OCI-LY7 (cell line): Measurements from ENCODE around the gene CECR2.

Experiments
- EZH2phosphoT487 ChIP-seq: fragments of 200-600 bp; sonication (generic); IDR thresholded peaks from 2 replicates; pipeline ENCODE4 v1.6.1; 2018; ENCODE audit warnings: low read depth, borderline replicate concordance, mild to moderate bottlenecking, mixed run types, antibody characterized with exemption, low read length, moderate library complexity, mixed read lengths
- TF ChIP-seq, protein P1 (sequence below): fragments of 200-600 bp; sonication (generic); conservative IDR thresholded peaks from 2 replicates; pipeline ENCODE4 v1.5.1; 2014; ENCODE audit warnings: mild to moderate bottlenecking, antibody characterized with exemption, low read length, moderate library complexity, mixed read lengths

DNA sequence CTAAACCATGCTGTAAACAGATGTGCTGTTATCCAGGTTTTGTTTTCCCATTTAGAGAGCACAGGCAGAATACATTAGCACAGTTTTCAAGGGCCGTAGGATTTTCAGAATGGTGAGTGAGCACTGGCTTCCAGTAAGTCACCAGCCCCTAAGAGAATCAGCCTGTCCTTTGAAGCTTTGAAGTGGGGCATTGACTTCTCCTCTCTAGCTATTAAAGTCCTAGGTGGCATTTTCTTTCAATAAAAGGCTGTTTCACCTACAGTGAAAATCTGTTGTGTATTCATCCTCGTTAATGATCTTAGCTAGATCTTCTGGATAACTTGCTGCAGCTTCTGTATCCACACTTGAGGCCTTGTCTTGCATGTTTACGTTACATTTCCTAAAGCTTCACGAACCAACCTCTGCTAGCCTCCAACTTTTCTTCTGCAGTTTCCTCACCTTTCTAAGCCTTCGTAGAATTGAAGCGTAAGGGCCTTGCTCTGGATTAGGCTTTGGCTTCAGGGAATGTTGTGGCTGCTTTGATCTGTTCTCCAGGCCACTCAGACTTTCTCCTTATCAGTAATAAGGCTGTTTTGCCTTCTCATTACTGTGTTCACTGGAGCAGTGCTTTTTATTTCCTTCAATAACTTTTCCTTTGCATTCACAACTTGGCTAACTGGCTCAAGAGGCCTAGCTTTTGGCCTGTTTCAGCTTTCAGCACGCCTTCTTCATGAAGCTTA is 15.5 kb downstream of the CECR2 start:
- TF ChIP-seq, protein P1, sequence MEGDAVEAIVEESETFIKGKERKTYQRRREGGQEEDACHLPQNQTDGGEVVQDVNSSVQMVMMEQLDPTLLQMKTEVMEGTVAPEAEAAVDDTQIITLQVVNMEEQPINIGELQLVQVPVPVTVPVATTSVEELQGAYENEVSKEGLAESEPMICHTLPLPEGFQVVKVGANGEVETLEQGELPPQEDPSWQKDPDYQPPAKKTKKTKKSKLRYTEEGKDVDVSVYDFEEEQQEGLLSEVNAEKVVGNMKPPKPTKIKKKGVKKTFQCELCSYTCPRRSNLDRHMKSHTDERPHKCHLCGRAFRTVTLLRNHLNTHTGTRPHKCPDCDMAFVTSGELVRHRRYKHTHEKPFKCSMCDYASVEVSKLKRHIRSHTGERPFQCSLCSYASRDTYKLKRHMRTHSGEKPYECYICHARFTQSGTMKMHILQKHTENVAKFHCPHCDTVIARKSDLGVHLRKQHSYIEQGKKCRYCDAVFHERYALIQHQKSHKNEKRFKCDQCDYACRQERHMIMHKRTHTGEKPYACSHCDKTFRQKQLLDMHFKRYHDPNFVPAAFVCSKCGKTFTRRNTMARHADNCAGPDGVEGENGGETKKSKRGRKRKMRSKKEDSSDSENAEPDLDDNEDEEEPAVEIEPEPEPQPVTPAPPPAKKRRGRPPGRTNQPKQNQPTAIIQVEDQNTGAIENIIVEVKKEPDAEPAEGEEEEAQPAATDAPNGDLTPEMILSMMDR: no peak
- no peak for TF ChIP-seq EZH2phosphoT487
